Left ventricle myocardium inferior (tissue), 1 donor: Measurements from ENCODE around the gene DRAP1. TPM values are rescaled to one million over a fixed set of nuclear protein-coding genes. Genes with fewer than 3 reads are reported as not detected.
"Not testable (repeated sequence)": the region's sequence is repeated elsewhere in the genome, so short reads cannot be mapped to it uniquely, and the experiment has no call there.

Experiments used
- DNase-seq: peaks from one replicate; pipeline ENCODE4 v3.0.0-alpha.2; 2020
- H3K27ac ChIP-seq: fragments of 200-600 bp; replicated peaks from 2 replicates; pipeline ENCODE4 v1.8.0; 2021
- H3K27me3 ChIP-seq: fragments of 200-600 bp; 2 replicates; pipeline ENCODE4 v1.8.0; 2021; ENCODE audit warnings: low read depth
- H3K36me3 ChIP-seq: fragments of 200-600 bp; 2 replicates; pipeline ENCODE4 v1.8.0; 2021
- H3K4me1 ChIP-seq: fragments of 200-600 bp; 2 replicates; pipeline ENCODE4 v1.8.0; 2021
- H3K4me3 ChIP-seq: fragments of 200-600 bp; 2 replicates; pipeline ENCODE4 v1.8.0; 2021; ENCODE audit warnings: mild to moderate bottlenecking, moderate library complexity
- H3K9me3 ChIP-seq: fragments of 200-600 bp; replicated peaks from 2 replicates; pipeline ENCODE4 v1.8.0; 2021
- CTCF ChIP-seq: fragments of 200-600 bp; IDR thresholded peaks from 2 replicates; pipeline ENCODE4 v1.8.0; 2021; ENCODE audit warnings: antibody characterized with exemption, mild to moderate bottlenecking, borderline replicate concordance
- intact Hi-C: fragments of 100-400 bp; cut with micrococcal nuclease; formaldehyde crosslinking; loops from one replicate; pipeline ENCODE4 v1.11.0; 2022
- total RNA-seq: library from RNA; stranded (reverse); fragmentation: NEBNext Ultra II Directional; extraction: Animal tissue kit (Norgen Biotek cat#: 25700); gene quantifications from one replicate; pipeline ENCODE4 v1.2.1, GENCODE V29; 2021
- donor health status: DM: no; HTN: yes; CAD: no; lungs with severe emphysema.

The DRAP1 gene
- total RNA-seq, 1 donor from 2014 or later = 94.7 TPM

DNA sequence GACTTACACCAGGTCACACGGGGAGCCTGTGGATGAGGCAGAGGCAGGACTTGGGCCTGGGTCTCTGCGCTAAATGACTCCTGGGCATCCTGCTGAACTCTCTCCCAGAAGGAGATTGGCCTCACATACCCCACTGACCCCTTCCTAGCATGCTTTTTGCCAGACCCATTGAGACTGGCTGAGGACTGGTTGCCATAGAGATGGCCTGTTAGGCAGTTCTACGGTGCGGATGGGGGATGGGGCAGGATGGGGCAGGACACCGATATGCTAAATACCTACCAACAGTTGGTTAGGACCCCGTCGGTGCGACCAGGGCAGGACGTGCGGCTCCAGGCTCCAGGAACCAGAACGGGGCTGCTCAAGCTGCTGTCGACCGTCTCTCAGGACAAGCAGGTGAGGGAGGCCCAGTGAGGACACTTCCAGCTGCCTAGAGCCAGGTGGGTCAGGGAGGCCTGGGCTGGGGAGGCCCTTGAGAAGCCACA is 26.2 kb downstream of the DRAP1 start, which contains the start of gene TSGA10IP:
TSGA10IP (plus strand) TSS at position 51 of the 482 bp plus-strand sequence; CDS start at position 247, 196 bp downstream.
- peaks cover 36% of the 10 kb centered on the region for H3K27me3 ChIP-seq
- no peak within 1 kb of the TSS for H3K4me3 ChIP-seq
- TF ChIP-seq CTCF = no peak
- no peak for DNase-seq
- H3K27ac ChIP-seq = no peak within 1 kb of the TSS
- no peaks in the 10 kb centered on the region for H3K9me3 ChIP-seq
- H3K36me3 ChIP-seq = no peaks in the 10 kb centered on the region
- H3K4me1 ChIP-seq = no peaks in the 10 kb centered on the region
- intact Hi-C loops = no loop called here

DNA sequence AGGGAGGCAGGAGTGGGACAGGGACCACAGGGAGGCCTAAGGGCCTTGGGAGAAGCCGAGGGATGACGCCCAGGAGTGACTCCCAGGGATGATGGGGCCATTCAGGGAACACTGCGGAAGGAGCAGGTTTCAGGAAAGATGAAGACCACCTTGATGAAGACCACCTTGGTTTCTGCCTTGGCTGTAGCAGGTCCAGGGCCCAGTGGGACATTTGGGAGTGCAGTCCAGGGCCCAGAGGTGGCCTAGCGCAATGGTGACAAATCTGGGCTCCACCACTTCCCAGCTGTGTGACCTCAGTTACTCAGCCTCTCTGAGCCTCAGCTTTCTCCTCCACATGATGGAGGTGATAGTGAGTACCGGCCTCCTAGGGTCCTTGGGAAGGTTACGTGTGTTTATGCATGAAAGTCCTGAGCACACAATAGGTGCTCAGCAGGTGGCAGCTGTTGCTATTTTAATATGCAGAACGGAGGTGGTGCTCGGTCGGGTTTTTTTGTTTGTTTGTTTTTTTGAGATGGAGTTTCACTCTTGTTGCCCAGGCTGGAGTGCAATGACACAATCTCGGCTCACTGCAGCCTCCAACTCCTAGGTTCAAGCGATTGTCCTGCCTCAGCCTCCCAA is 26.8 kb downstream of the DRAP1 start:
- no peak overlapping the region for H3K4me3 ChIP-seq
- TF ChIP-seq CTCF = no peak
- intact Hi-C loops = no loop called here
- no peaks in the 10 kb centered on the region for H3K9me3 ChIP-seq
- H3K4me1 ChIP-seq = no peaks in the 10 kb centered on the region
- H3K36me3 ChIP-seq = no peaks in the 10 kb centered on the region
- no peak for DNase-seq
- peaks cover 34% of the 10 kb centered on the region for H3K27me3 ChIP-seq
- H3K27ac ChIP-seq = no peak overlapping the region

- intact Hi-C loops = no loop called here
- H3K9me3 ChIP-seq = no peaks in the 10 kb centered on the region
Observed at GRCh38 chr11:65946655-65947054, 27.4 kb downstream of the DRAP1 start.

DNA sequence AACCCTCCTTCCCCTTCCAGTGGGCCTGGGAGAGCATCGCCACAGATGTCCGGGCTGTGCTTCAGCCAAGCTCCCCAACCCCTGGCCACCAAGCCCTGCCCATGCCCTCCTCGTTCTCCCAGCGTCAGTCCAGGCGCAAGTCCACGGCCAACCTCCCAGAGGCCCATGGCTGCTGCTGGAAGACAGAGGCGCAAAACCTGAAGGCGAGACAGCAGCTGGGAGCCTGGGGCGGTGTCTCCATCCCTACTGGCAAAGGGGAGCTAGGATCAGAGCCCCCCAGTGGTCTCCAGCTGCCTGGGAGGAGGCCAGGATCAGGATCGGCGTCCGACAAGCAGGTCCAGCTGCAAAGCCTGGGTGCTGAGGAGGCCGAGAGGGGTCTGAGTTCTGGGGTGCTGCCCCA is 27.9 kb downstream of the DRAP1 start:
- Histone ChIP-seq H3K36me3 (no peaks in the 10 kb centered on the region), H3K4me3 (no peak overlapping the region), H3K27me3 (peaks cover 27% of the 10 kb centered on the region), H3K4me1 (no peaks in the 10 kb centered on the region), H3K9me3 (no peaks in the 10 kb centered on the region), H3K27ac (no peak overlapping the region)
- intact Hi-C loops = no loop called here
- no peak for DNase-seq
- no peak for TF ChIP-seq CTCF

More at GRCh38 chr11:65946655-65947054, 27.4 kb downstream of the DRAP1 start:
- H3K4me1 ChIP-seq = no peaks in the 10 kb centered on the region
- no peak for DNase-seq
- peaks cover 28% of the 10 kb centered on the region for H3K27me3 ChIP-seq
- no peak for TF ChIP-seq CTCF
- no peak overlapping the region for H3K4me3 ChIP-seq
- no peaks in the 10 kb centered on the region for H3K36me3 ChIP-seq
- H3K27ac ChIP-seq = no peak overlapping the region

DNA sequence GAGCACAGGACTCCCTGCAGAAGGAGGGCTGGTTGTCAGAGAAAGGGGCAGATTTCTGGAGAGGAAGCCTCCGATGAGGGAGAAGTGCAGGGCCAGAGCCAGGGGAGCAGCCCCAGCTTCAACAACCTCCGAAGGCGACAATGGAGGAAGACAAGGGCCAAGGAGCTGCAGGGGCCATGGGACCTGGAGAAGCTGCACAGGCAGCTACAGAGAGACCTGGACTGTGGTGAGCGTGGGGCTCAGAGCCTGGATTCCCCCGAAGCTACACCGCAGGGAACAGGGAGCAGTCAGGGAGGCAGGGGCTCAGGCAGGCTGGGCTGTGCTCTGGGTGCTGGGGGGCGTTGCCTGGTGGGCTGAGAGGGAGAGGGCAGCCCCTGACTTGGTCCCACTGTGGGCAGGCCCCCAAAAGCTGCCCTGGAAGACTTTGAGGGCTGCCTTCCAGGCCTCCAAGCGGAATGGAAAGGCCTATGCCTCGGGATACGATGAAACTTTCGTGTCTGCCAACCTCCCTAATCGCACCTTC is 28.4 kb downstream of the DRAP1 start:
- intact Hi-C loops = no loop called here
- DNase-seq = no peak

DNA sequence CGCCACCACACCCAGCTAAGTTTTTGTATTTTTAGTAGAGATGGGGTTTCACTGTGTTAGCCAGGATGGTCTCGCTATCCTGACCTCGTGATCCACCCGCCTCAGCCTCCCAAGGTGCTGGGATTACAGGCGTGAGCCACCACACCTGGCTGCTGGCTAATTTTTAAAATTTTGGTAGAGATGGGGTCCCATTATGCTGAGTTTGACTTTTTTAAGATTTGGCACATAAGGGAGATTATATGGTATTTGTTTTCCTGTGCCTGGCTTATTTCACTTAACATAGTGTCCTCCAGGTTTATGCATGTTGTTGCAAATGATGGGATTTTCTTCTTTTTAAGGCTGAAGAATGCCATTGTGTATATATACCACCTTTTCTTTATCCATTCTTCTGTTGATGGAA is 31.5 kb downstream of the DRAP1 start:
- H3K9me3 ChIP-seq, H3K4me3 ChIP-seq, DNase-seq, H3K36me3 ChIP-seq, H3K4me1 ChIP-seq, H3K27ac ChIP-seq, intact Hi-C loops: not testable (repeated sequence)
- H3K27me3 ChIP-seq = peaks cover 53% of the 10 kb centered on the region

More for the DNA sequence above, 28.4 kb downstream of the DRAP1 start:
- Histone ChIP-seq H3K4me3 (no peak overlapping the region), H3K27ac (no peak overlapping the region), H3K36me3 (no peaks in the 10 kb centered on the region), H3K4me1 (no peaks in the 10 kb centered on the region), H3K27me3 (peaks cover 27% of the 10 kb centered on the region), H3K9me3 (no peaks in the 10 kb centered on the region)
- TF ChIP-seq CTCF = no peak

- H3K27ac ChIP-seq, H3K9me3 ChIP-seq, intact Hi-C loops, H3K4me3 ChIP-seq, H3K4me1 ChIP-seq, H3K36me3 ChIP-seq, DNase-seq: not testable (repeated sequence)
- H3K27me3 ChIP-seq = peaks cover 57% of the 10 kb centered on the region
Observed at GRCh38 chr11:65951641-65952040, 32.4 kb downstream of the DRAP1 start.
